NCI-H82 treated with DMSO at 0.1 percent for 48 hours (cell line): ENCODE results near the gene PTPRS.

Experiments
- DNase-seq: peaks from one replicate; lab custom pipeline; 2025; ENCODE audit not compliant: unreplicated experiment; lab: John Stamatoyannopoulos, UW

Gene PTPRS

DNA sequence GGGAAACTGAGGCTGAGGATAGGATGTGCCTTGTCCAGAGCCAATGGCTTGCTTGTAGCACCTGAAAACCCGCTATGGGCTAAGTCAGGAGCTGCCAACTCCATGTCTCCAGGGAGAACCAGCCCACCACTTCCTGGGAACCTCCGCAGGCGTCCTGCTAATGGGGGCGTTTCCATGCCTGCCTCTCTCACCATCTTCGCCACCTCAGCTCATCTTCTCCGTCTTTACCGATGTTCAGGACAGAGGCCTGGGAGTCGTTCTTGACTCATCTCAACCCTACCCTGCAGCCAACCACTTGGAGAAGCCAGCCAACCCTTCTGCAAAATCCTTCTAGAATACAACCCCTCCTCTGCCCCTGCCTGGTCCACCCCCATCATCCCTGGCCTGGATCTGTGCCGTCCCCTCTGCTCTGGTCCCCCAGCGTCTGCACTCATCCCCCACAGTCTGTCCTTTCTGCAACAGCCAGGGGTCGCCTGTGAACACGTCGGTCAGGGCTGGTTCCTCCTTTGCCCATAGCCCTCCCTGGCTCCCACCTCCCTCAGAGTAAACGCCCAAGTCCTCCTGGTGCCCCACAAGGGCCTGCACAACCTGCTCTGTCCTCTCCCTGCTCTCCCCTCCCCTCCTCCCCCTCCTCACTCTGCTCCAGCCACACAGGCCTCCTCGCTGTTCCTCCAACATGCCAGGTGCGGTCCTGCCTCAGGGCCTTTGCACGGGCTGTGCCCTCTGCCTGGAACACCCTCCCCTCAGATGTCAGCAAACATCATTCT lies 31.0 kb downstream of the PTPRS start:
- no peak for DNase-seq

GRCh38 chr19:5308451-5309437 lies 31.9 kb downstream of the PTPRS start:
- DNase-seq: no peak

- no peak for DNase-seq
Observed at GRCh38 chr19:5307655-5308054, 33.0 kb downstream of the PTPRS start.

DNA sequence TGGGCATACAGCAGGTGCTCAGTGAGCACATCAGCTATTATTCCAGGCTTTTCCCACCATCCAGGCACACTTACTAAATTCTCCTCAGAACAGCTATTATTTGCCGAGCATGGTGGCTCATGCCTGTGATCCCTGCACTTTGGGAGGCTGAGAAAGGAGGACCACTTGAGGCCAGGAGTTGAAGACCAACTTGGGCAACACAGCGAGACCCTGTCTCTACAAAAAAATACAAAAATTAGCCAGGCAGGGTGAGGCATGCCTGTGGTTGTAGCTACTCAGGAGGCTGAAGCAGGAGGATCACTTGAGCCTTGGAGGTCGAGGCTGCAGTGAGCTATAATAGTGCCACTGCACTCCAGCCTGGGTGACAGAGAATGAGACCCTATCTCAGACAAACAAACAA lies 35.4 kb downstream of the PTPRS start:
- no peak for DNase-seq

GRCh38 chr19:5304486-5304885 lies 36.1 kb downstream of the PTPRS start:
- no peak for DNase-seq

DNA sequence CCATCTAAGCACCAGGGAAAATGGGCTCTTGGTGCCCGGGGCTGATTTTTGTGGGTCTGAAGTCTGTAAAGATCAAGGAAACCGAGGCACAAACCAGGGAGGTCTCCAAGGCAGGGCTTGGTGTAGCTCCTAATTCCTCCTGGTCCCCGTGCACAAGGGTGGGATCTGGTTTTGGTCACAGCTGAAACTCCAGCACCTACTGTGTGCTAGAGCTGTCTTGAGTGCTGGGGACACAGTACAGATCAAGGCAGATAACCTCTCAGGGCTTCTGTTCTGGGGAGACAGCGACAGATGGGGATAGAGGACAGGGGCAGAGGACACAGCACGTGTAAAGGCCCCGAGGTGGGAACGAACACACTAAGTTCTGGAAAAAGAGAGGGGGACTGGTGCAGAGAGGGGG lies 37.4 kb downstream of the PTPRS start:
- no peak for DNase-seq

DNA sequence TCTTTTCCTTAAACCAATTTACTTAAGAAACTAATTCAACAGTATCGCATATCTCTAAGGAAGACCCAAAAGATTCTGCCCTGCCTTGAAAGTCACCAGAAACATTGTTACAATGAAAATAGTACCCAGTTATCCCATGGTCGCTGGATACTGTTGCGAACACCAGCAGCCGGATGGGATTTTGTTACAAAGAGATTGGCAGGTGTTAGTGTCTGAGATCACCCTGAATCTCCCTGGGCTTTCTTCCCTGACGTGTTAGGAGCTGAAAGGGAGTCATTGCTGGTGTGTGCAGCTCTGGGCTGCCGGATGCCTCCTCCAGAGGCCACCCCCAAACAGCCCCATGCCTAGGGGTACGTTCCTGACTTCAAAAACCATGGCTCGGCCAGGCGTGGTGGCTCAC lies 38.2 kb downstream of the PTPRS start:
- no peak for DNase-seq

- DNase-seq: no peak
Observed at GRCh38 chr19:5299137-5299536, 41.5 kb downstream of the PTPRS start.

GRCh38 chr19:5298471-5298901 lies 42.1 kb downstream of the PTPRS start:
- DNase-seq: no peak

DNA sequence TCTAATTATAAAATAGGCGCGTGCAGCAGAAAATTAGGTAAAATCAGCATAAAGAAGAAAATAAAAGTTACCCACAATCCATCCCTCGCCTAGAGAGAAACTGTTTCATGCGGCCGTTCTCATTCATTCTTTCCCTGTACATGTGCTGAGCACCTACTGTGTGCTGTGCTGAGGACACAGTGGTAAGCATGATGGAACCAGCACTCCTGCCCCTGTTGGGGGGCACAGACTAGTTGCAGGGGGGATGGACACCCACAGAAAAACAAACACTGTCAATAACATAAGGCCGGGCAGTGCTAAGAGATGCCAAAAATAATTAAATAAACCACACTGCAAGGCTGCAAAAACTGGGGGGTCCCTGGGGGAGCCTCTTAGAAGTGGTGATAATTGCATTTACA lies 43.3 kb downstream of the PTPRS start:
- no peak for DNase-seq

DNA sequence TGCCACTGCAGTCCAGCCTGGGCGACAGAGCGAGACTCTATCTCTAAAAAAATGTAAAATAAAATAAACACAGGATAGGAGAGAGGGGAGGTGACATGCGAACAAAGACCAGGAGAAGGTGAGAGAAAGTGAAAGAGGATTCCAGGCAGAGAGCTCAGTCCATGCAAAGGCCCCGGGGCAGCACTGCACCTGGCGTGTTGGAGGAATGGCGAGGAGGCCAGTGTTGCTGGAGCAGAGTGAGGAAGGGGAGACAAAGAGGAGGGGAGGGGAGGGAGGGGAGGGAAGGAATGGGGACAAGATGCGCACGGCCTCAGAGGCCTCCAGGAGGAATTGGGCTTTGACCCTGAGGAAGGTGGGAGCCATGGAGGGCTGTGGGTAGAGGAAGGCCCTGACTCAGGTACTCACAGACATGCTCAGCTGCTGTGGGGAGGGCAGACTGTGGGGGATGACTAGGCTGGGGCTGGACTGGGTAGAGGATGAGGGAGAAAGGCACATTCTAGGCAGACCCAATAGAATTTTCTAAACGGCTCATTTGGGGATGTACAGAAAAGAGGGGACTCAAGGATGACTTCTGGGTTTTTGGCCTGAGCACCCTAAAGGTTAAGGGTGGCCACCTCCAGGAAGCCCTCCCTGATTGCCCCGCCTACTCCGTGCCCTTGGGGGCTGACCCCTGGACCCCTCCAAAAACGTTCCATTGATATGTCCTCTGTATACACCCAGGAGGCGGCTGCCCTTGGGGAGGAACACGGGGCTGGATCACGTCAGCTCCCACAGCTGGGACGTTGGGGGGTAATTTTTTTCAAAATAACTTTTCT lies 43.9 kb downstream of the PTPRS start:
- DNase-seq: no peak

DNA sequence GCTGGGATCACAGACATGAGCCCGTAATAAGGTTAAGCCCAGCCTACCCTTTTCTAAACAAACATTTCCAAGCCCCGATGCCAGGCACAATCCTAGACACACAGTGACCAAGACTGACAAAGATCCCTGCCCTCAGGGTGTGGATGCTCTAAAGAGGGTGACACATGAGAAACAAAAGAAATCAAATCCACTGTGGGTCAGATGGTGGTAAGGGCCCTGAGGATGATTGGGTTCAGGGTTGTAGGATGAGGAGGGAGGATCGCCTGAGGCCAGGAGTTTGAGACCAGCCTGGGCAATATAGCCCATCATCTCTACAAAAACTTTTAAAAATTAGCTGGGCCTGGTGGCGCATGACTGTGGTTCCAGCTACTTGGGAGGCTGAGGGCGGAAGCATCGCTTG lies 44.6 kb downstream of the PTPRS start:
- no peak for DNase-seq

- no peak for DNase-seq
Observed at GRCh38 chr19:5294403-5295160, 46.0 kb downstream of the PTPRS start.

GRCh38 chr19:5293612-5294378 lies 46.8 kb downstream of the PTPRS start:
- peak; percentile 35 for DNase-seq

DNA sequence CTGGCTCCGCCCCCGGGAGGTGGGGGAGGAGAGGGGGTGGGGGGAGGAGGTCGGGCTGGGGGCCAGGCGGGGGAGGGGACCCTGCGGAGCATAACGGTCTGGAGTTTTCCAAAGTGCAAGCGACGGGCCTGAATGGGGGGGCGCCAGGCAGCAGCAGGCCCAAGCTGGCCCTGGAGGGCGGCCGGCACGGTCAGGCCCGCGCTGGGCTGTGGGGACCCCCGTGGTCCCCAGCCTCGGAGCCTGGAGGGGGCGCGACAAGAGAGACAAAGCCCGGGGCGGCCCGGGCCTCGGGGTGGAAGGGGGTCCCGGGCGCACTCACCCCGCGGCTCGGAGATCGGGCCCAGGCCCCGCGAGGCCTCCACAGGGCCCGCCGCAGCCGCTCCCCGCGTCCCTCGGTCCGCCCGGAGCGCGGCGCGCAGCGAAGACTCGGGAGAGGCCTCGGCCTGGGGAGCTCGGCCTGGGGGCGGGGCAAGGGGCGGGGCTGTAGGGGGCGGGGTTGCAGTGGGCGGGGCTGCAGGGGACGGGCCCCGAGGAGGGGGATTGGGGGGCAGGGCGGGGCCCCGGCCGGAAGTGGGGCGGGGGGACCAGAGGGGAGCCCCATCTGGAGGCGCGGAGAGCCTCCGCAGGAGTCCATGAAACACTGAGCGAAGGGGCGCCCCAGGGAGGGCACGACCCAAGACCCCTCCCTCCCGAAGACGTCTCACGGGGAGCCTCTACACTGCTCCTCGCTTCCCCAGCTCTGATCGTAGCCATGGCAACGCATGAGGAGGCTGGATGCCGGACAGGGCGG lies 47.6 kb downstream of the PTPRS start:
- DNase-seq: no peak

DNA sequence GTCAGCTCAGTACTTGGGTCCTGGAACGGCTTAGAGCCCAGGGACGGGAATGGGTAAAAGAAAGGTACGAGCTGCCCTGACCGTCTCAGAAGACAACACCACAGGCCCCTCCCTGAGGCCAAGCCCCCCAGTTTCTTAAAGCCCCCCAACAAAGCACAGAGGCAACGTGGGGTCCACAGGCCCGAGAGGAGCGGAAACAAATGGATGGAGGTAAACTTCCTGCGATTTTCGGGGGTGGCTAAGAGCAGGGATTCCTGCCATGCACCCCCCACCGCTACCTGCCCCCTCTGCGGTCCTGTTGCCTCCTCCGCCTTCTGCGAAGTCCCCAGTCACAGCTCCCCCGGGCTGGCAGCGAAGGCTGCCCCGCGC lies 48.2 kb downstream of the PTPRS start:
- DNase-seq: no peak

DNA sequence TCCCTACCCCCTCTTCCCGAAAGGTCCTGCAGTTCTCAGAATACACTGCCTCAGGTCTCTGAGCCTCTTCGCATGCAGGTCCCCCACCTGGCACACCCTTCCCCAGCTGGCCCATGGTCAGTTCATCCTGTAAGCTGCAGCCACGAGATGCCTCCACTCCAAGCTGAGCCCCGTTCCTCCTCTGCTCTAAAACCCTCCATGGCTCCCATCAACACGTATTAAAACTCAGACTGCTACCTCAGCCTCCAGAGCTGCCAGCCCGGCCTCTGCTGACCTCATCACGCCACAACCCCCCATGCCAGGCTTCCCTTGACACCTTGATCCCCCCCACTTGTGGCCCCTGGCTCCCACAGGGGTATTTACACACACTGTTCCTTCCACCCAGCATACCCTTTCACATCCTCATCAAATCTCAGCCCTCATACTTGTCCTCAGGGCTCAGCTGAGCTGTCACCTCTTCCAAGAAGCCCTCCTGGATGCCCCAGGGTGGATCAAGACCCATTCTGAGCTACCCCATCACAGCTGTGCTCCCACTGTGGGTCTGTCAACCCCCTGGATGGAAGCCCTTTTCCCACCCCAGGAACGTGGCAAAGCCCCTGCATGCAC lies 48.9 kb downstream of the PTPRS start:
- no peak for DNase-seq
